HG02884 (cell line): ENCODE measurements around the gene ENDOV.

ENCODE experiments used
- ATAC-seq: cut with Tn5 transposase; IDR thresholded peaks from one replicate; pipeline ENCODE4 v1.9.1; 2021; ENCODE audit warnings: mild to moderate bottlenecking, moderate library complexity; ENCODE audit not compliant: unreplicated experiment

ENDOV gene

DNA sequence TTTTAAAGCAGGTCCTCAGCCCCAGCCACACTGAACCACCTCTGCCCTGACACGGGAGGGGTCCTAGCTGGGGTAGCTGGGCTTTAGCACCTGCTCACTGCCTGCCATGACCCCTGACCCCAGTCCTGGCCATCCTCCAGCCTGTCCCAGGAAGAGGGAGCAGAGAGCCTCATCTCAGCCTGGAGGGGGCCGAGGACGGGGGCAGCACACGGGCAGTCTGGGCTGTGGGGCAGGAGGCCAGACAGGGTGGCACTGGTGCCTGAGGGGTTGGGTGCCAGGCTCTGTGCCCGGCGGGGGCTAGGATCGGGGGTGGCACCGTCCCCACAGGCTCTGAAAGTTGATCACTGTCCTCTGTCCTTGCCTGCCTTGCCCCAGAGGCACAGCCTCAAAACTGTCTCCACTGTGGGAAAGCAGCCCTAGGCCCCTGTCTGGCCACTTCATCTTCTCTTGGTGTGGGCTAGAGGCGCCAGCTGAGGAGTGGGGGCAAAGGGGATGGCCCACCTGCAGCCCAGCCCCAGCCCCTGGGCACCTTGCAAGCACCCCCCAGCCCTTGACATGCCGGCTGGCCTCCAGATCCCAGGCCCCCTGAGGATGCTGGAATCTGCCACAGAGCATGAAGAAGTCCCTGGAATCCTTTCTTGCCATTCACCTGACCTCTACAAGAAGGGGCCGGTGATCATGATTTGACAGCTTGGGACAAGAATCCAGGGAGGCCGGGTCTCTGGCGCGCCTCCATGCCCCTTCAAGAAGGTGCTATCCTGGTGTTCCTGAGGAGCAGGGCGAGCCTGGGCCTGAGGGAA is 15.7 kb downstream of the ENDOV start:
- ATAC-seq, result no peak

- ATAC-seq, result no peak
Measured at GRCh38 chr17:80431246-80432195, 16.6 kb downstream of the ENDOV start.

DNA sequence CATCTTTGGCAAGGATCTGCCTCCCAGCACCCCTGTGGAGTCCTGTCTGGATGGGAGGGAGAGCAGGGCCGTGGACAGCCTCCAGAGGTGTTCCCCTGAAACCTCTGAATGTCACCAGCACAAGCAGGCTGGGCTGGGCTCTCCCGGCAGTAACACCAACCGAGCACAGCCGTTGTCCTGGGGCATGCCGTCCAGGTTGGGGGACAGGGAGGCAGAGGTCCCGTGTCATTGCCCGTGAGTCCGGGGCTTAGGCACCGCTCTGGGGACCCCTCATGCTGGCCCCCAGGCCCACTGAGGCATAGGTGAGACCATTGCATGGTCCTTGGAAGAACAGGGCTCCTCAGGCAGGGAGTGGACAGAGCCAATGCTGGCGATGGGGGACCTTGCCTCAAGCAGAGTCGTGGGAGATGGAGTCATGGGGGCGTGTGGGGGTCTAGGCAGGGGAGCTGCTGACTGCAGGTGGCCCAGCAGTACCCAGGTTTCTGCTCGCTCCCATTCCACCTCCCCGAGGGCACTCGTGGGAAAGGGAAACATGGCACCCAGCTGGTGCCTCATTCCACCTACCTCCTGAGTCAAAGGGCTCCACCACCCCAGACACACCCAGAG is 17.5 kb downstream of the ENDOV start:
- ATAC-seq, result no peak

GRCh38 chr17:80432961-80433550 is 18.1 kb downstream of the ENDOV start:
- no peak for ATAC-seq

DNA sequence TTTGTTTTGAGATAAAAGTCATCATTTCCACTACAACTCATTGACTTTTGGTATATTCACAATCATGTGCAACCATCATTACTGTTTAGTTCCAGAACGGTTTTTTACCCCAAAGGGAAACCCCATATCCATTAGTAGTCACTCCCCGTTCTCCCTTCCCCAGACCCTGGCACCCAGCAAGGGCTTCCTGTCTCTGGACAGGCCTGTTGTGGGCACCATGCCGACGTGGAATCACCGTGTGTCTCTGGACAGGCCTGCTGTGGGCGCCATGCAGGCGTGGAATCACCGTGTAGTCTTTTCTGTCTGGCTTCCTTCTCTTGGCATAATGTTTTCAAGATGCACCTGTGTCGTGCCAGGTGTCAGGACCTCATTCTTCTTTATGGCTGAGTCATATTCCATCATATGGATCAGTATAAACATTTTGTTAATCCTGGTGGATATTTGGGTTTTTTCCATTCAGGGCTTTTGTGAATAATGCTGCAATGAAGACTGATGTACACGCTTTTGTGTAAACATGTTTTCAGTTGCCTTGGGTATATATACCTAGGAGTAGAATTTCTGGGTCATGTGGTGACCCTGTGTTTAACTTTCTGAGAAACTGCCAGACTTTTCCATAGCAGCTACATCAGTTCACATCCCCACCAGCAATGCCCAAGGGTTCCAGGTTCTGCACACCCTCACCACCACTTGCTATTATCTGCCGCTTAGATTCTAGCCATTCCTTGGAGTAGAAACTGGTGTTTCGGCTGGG is 19.1 kb downstream of the ENDOV start:
- no peak for ATAC-seq

GRCh38 chr17:80437532-80437931 is 22.6 kb downstream of the ENDOV start:
- ATAC-seq, result no peak

- no peak for ATAC-seq
Measured at GRCh38 chr17:80438806-80439205, 23.8 kb downstream of the ENDOV start.

DNA sequence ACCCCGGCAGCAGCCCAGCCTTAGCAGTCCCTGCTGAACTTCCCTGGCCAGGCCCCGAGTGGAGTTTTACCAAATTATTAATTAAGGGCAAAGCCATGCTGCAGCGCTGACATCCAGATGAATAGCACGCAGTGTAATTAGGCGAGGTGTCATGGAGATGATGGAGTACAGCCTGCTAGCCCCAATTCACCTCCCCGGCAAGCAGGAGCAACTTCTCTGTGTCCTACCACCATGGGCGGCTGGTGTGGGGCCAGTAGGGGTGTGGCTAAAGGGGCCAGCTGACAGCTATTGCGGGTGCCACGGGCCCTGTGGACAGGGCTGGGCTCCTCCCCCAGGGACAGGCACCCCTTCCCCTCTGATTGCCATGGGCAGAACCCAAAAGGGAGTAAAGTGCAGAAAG is 24.5 kb downstream of the ENDOV start:
- no peak for ATAC-seq

- no peak for ATAC-seq
Measured at GRCh38 chr17:80441133-80441578, 26.2 kb downstream of the ENDOV start.

DNA sequence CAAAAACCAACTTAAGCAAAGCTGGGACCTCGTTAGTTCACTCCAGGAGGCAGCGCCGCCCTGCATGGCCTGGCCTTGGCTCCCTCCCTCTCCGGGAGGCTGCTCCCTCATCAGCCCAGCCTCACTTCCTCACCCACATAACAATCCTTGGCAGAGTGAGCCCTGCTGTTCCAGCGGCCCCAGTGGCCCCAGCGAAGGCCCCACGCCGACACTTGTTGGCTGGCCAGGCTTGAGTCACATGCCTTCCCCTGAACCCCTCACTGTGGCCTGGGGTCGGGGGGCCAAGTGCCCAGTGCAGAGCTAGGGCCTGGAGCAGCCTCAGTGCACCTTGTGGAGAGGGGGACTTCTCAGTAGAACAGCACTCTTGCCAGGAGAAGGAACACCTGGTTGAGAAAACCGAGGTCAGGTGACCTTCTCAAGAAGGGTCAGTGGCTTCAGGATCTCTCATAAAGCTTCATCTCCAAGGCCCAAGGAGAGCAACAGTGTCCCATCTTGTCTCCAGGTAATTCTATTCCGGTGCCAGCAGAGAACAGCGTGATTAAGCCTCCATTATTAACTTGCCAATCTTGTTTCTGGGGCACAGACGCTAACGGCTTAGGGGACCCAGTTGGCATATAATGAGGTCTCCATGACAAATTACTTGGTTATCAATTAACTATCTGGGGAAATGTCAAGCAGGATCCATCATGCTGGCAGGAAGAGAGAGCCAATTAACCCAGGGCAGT is 26.8 kb downstream of the ENDOV start:
- no peak for ATAC-seq

DNA sequence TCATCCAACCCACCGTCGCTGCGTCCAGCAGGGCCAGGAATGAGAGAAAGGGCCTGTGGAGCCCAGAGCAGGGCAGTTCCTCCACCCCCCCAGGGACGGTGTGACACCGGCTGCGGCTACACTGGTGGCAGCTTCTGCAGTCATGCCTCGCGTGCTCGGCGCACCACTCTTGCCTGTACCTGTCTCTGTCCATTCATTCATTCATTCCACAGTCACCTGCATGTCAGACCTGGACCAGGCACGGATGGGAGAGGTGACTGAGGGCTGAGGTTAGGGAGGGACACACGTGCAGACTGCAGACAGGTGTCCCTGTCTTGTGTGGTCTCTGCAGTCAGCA is 27.3 kb downstream of the ENDOV start:
- ATAC-seq, result no peak

GRCh38 chr17:80442764-80443163 is 27.8 kb downstream of the ENDOV start:
- no peak for ATAC-seq

DNA sequence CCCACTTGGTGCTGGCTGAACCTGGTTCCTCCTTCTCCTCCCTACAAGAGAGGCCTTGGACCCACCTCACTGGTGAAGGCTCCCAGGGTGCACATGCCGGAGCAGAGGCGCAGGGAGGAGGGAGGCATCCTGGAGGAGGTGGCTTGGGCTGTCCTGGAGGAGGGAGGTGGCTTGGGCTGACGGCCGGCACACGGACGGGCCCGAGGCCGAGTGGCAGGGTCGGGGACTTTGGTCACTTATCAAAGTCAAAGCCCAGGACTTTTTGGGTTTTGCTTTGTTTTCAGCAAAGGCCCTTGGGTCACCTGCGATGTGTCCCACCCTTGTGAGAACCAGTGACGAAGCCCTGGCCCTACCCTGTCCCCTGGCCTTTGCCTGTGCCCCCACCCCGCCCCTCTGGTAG is 28.5 kb downstream of the ENDOV start:
- no peak for ATAC-seq

DNA sequence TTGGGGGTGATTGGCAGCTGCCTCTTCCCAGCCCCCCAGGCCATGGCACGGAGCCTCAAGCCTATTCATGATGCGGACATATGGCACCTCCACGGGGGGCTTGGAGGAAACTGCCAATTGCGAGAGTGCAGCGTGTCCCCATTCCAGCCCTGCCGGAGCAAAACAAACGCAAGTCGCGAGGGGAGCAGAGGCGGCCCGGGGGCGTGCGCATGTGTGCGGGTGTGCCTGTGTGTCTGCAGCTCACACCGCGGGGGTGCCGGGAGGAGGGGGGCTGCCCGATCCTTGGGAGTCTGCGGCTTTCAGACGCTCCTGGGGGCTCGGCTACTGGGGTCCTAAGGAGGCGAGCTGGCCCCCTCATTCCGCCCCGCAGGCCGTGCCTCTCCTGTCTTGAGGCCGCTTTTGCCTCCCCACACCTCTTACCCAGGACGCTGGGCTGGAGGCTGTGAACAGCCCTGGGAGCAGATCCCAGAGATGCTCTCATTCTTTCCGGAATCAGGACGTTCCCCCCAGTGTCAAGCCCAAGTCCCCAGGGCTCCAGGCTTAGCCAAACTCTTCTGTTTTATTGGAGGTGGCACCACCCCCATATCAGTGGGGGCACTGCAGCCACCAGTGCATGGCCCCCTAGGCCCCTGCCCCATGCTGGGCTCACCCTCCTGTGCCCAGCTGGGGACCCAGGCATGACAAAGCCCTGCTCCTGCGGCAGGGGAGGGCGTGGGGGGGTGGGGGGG is 29.1 kb downstream of the ENDOV start:
- ATAC-seq, result no peak

- no peak for ATAC-seq
Measured at GRCh38 chr17:80444644-80444979, 29.6 kb downstream of the ENDOV start.

- no peak for ATAC-seq
Measured at GRCh38 chr17:80445007-80445725, 30.2 kb downstream of the ENDOV start.

DNA sequence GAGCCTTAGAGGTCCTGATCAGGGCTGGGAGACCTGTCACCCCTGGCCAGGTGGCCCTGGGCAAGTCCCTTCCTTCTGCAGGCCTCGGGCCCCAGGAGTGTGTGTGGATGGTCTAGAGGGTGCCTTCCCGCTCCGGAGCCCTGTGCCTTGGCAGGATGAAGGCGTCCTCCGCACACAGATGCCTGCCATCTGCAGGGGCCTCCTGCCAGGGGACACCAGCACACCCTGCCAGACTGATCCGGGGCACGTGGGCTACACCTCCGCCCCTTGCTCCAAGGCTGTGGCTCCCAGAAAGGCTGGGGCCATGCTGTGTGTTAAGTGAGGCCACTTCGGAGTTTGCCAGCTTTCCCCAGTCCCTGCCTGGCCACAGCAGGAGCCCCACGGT is 30.8 kb downstream of the ENDOV start:
- ATAC-seq, result no peak

DNA sequence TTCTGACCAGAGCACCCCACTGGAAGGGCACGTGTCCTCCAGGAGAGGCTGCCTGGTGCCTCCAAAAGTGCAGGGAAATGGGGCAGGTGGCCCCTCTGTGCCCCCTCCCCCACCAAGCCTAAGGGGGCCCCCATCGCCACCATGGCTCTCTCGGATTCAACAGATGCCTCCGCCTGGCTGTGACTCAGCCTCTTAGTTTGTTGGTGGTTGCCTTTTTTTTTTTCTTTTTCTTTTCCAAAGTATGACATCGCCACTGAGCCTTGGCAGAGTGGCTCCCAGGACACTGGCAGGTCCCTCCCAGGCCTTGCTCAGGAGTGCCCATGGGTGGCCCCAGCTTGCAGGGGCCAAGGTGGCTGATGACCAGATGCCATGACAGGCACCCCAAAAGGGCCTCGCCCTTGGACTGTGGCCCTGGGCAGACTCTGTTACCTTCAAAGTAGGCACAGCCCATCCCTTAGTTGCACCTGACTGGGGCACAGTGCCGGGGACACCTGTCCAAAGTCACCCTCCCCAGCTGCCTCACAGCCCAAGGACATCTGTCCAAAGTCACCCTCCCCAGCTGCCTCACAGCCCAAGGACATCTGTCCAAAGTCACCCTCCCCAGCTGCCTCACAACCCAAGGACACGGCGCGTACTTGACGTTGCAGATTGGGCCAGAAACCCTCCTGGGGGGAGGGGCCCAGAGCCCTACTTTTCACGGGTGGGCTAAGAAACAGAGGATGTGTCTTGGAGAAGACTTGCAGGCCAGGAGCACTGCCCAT is 31.9 kb downstream of the ENDOV start:
- ATAC-seq, result no peak
